GM21360 (cell line): Measurements from ENCODE around the gene FANCG.

Source experiments
- ATAC-seq: cut with Tn5 transposase; IDR thresholded peaks from one replicate; pipeline ENCODE4 v1.9.1; 2021; ENCODE audit warnings: mild to moderate bottlenecking, moderate library complexity; ENCODE audit not compliant: unreplicated experiment

FANCG gene

GRCh38 chr9:35079426-35080341 is at the start of gene FANCG:
TSS of gene FANCG (minus strand) at chr9:35079942. CDS start at chr9:35079524, 418 bp downstream.
- peak; percentile 81 for ATAC-seq

GRCh38 chr9:35116898-35117551 is 37.3 kb upstream of the FANCG start:
- ATAC-seq = peak; percentile 38

DNA sequence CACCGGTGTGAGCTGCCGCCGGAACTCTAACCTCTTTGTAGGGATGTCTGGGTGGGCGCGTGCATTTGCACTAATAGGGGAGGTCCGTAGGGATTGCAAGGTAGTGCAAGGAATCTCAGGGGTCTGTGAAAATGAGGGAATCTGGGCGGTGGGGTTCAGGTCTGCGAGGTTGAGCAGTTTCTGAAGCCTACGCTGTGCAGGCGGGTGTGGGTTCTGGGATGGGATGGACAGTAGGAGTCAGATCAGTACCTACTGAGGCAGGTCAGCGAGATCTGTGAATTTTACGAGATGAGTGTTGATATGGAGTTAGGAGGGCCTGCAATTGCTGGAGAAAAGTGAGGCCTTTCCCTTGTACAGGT is 36.8 kb upstream of the FANCG start:
- peak; percentile 4 for ATAC-seq

DNA sequence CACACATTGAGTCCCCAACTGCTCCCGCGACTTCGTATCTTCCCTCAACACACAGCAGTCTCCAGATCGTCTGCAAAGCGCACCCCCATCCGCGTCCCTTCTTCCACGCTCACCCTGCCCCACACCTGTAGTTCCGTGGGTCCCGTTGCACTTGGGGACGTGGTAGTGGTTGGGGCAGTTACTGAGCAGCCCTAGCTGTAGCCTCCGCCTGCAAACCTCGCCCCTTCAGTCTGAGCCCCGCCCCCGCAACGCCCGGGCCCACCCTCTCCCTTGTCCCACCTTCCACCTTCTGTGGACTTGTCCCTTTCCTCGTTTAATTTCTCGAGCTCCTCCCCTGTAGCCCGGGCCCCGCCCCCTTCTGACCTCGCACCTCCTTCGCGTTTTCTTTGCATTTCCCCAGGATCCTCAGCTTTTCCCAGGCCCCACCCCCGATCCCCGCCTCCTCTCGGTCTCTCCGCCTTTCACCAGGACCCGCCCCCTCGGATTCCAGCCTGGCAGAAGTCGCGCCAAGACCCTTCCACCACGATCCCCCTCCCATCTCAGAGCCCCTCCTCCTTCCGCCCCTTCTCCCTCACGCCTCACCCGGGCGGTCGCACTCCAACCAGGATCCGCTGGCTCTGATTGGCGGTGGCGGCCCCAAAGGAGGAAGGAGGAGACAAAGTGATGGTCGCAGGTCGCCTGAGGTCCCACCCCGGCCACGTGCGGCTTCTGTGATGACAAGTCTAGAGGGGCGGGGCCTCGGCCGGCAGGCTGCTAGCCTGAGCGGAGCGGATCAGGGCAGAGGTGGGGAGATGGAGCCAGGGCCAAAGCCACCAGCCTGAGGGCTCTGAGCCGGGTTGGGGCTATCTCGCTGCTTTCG is 36.2 kb upstream of the FANCG start, which contains the start of gene ATOSB:
TSS of gene ATOSB (minus strand) at position 183 of the 859 bp plus-strand sequence. CDS start 7,588 bp downstream, outside the sequence.
- peak; percentile 45 for ATAC-seq

GRCh38 chr9:35114840-35115628 is 35.3 kb upstream of the FANCG start:
- no peak for ATAC-seq

DNA sequence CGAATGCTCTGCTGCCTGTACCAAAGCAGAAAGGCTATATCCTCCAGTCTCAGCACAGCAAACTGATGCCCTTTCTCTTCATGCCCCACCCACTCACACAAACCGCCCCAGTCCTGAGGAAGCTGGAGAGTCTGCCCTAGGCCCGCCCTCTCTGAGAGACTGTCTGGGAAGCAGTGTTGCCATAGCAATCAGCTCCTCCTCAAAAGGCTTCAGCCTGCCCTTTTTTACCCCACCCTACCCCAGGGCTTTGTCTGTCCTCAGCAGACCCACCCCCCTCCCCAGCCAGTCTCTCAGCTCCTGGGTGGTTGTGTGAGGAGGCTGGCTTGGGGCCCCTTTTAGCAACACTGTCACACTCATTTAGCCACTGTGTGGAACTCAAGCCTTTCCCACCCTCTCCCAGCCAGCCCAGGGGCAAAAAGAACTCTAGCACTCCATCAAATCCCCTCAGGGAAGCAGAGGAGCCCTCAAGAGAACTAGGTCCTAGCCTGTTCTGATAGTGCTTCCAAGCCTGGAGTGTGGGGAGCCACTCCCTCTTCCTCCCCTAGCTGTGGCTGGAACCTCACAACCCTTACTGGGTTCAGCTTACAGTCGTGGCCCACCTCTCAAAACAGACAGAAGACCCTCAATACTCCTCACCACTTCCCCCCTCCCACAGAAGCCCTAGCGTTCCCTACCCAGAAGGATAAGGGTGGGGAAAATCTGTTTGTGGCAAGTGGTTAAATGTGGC is 34.5 kb upstream of the FANCG start:
- ATAC-seq = no peak

GRCh38 chr9:35112257-35113020 is 32.7 kb upstream of the FANCG start:
- no peak for ATAC-seq

GRCh38 chr9:35111001-35111933 is 31.5 kb upstream of the FANCG start:
- ATAC-seq = peak; percentile 59

DNA sequence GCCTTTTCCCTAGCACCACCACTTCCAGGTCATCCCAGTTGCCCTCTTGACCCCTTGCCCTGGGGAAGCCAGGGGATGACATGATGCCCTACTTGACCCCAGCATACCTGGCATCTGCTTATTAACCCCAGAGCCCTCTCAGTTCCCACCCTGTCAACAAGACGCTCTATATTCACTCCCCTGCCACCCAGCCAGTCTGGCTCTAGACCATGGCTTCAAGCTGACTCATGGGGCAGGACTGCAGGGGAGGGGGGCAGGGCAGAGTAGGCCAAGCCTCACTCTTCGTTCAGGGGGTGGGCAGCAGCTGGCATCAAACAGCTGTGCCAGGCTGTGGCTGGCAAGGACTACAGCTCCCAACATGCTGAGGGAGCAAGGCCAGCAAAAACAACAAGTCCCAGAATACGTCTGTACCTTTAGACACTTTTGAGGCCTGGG is 30.6 kb upstream of the FANCG start:
- no peak for ATAC-seq

DNA sequence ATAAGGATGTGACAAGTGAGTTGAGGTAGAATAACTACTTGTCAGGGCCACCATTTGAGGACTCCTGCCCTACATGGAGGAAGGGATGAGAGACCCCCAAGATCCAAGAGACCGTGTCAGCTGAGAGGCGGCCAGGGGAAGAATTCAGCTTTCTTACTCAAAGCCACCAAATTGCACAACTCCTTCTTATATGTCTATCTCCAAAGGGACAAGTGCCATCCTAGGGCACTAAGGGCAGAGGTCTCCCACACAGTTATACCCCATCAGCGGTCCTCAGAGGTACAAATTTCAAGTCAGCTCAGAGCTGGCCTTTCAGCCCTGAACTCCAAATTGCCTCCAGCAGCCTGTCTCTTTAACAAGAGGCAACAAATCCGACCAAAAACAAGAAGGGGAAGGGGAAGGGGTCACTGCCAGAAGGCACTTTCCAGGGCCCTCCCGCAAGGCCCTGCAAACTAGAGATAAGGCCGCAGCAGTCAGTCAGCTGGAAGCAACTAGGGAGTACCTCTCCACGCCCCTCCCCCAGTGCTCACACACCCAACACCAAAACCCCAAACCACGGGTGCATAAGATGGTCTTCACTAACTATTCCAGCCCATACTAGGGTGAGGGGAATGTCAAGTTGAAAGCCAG is 29.3 kb upstream of the FANCG start:
- ATAC-seq = no peak

DNA sequence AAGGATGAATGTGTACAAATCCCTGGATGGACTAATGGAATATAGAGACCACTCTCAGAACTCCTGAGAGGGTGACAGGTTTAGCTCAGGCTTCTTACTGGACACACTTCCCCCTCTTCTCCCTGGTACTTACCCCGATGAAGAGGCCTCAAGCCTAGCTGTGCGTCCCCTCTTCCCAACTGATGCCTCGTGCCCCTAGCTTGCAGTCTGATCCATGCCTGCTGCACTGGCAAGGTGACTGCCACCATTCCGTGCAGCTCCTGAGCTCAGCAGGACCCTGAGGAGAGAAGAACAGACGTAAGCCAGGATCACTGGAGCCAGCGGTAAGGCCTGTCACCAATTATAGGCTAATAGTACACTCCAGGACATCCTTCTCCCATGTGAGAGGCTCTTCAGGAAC is 28.7 kb upstream of the FANCG start:
- ATAC-seq = no peak

DNA sequence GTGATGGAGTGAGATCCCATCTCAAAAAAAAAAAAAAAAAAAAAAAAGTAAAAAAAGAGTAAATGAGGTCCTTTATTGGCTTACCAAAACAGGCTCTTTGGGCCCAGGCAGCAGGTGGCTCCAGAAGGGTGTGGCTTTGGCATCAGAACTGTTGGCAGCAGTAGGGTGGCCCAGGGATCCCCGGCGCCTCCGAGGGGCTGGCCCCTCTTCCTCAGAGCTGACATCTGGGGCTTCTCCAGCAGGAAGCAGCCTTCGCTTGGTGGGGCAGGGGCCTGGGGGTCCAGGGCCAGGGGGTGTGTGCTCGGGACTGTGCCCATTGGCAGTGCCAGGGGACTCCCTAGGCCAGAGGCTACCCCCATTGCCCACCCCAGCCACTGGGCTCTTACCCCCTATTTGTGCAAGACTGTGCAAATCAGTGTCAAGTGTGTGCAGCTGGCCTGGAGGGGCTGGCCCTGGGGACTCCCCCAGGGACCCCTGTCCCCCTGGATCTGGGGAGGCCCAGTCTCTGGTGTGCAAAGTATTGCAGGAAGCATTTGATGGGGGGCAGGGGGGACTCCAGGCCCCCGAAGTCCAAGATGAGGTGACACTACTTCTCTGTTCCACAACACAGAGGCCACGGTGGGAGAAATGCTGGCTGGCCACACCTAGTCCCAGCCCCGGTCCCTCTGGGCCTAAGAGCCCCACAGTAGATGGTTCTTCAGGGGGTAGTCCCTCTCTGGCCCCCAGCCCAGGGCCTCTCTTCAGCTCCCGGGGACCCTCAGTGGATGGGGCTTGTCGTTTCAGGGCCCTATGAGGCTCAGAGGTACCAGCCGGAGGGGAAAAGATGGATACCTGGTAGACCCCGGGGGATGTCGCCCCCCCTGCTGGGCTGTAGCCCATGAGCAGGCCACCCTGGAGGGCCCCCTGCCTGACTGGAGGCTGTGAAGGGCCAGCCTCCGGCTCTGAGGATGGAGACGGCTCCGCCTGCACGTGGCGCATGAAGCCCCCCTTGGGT is 27.9 kb upstream of the FANCG start:
- ATAC-seq = no peak

DNA sequence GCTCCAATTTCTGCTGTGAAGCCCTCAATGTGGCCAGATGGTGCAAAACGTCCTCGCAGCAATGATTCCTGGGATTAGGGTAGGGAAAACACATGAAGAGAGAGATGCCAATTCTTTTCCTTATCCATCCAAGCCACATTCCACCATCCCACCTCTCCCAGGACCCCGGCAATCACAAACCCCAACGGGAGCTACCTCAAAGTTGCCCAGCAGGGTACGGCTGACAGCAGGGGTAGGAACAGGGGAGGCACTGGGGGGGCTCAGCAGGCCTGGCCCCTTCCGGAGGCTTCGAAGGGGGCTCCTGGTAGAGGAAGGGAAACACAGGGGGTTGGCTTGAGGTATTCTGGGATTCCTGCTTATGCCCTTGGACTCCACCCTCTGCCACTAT is 26.6 kb upstream of the FANCG start:
- ATAC-seq = no peak

DNA sequence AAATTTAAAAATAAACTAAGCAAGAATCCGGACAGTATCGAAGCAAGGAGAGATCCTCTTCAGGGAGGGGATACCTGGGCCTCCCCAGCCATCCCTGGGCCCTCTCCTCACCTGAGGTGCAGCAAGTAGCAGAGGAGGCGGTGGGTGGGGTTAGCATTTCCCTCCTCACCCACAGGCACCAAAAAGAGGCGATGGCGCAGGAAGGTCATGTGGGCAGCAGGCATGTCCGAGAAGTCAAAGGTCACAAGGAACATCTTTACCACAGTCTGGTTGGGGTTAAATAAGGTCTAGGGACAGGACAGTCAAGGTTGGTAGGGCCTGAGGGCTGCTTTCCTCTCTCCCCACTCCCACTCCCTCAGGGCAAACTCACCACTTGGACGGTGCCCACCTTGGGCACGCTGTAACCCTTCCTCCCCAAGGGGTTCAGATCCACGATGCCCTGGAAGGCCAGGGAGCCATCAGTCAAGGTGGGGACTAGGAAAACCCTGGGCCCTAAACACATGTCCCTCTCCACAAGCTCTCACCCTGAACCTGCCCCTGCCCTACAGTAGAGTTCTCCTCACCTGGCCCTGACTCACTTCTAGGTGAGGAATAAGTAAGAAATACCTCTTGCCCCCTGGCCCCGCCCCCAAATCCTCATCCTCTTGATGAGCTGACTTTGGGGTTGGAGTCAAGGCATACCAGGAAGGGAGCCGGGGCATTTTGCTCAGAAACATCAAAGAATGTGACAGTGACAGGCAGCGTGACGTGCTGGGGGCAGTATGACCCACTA is 26.0 kb upstream of the FANCG start:
- ATAC-seq = no peak

GRCh38 chr9:35105126-35105525 is 25.4 kb upstream of the FANCG start:
- no peak for ATAC-seq
